ENCODE measurements around the gene LTB4R2. TPM values are rescaled to one million over a fixed set of nuclear protein-coding genes. Genes with fewer than 3 reads are reported as not detected.

Gene LTB4R2
- total and polyA plus RNA-seq, 2 donors (not counting 1 experiment from before 2014, with no cell fraction given): 10.7 to 11.7 TPM

GRCh38 chr14:24313913-24314312 lies 4.0 kb downstream of the LTB4R2 start:
- Mint-ChIP-seq H3K27ac (peak overlapping the region; percentile 54), H3K27me3 (no peaks in the 10 kb centered on the region), H3K4me3 (no peak overlapping the region), H3K4me1 (peaks cover 48% of the 10 kb centered on the region), H3K9me3 (ENCODE audit: insufficient read depth) (no peaks in the 10 kb centered on the region)
- WGBS (ENCODE audit: insufficient coverage): 30% methylated on average over 1 of the region's 2 CpGs
- no peak overlapping the region for H3K27ac ChIP-seq (ENCODE audit: low read length in 2 of 2)
- peaks cover 15% of the 10 kb centered on the region for H4K20me1 ChIP-seq (ENCODE audit: control insufficient read depth, insufficient read depth, low read length, poor library complexity, severe bottlenecking)
- H3K4me2 ChIP-seq (replicated peaks; ENCODE audit: low read depth, low read length, poor library complexity, severe bottlenecking): peak overlapping the region; percentile 24
- H3K9me3 ChIP-seq (ENCODE audit: control extremely low read depth in 1 of 3, control insufficient read depth in 2 of 3, insufficient read depth in 1 of 3, low read length in 2 of 3): no peaks in the 10 kb centered on the region
- ATAC-seq (ENCODE audit: low read depth) (no peak), DNase-seq (no peak)
- POLR2A ChIA-PET: interaction anchor here (0.7 kb wide), 2 partner anchors 178 to 234 kb away, joined by 3 to 4 read pairs; partner anchors contain the start of gene PSME1
- H3K9ac ChIP-seq (ENCODE audit: low read length): no peak overlapping the region
- H2AFZ ChIP-seq (ENCODE audit: insufficient read depth, low read depth, low read length, poor library complexity, severe bottlenecking): no peak overlapping the region
- peaks cover 0 to 1% of the 10 kb centered on the region in 2 experiments for H3K36me3 ChIP-seq (replicated peaks in 1 of 2; ENCODE audit: control extremely low read depth in 1 of 2, control insufficient read depth in 1 of 2, extremely low read depth in 1 of 2, insufficient read depth in 2 of 2, low read length in 1 of 2)
- peaks cover 38 to 49% of the 10 kb centered on the region in 2 donors for H3K4me1 ChIP-seq (ENCODE audit: control insufficient read depth in 2 of 2, insufficient read depth in 2 of 2, low read length in 2 of 2)
- H3K79me2 ChIP-seq (ENCODE audit: control insufficient read depth, insufficient read depth, low read length): no peaks in the 10 kb centered on the region
- intact Hi-C loops (cut with micrococcal nuclease): loop anchor here (5.0 kb wide), 1 partner anchor 302 kb away; no protein-coding TSS in a partner anchor
- CTCF ChIA-PET: interaction anchor here (1.2 to 9.4 kb wide), 2 partner anchors 20 to 71 kb away, joined by 5 to 112 read pairs; partner anchors contain the start of gene TINF2
- H3K4me3 ChIP-seq (ENCODE audit: control extremely low read depth in 1 of 5, extremely low read depth in 1 of 5, insufficient read depth in 1 of 5, low read depth in 2 of 5, low read length in 4 of 5): peak overlapping the region in 1 of 5 experiments; percentile 16
- TF ChIP-seq EZH2 (IDR thresholded peaks at IDR 0.05; ENCODE audit: borderline replicate concordance, insufficient read depth, low read depth, low read length, poor library complexity, severe bottlenecking) (no peak), CTCF (IDR thresholded peaks at IDR 0.05) (no peak)
- peaks cover 0 to 3% (median 0%) of the 10 kb centered on the region in 4 experiments for H3K27me3 ChIP-seq (replicated peaks in 1 of 4; ENCODE audit: control extremely low read depth in 1 of 4, control insufficient read depth in 3 of 4, insufficient read depth in 4 of 4, low read length in 3 of 4)

Measured in B cell (primary cell).